Gastrocnemius medialis (tissue), 4 donors: ENCODE measurements around the gene THEMIS2. TPM values are rescaled to one million over a fixed set of nuclear protein-coding genes. Genes with fewer than 3 reads are reported as not detected.

ENCODE experiments used
- total RNA-seq, 4 donors: library from RNA; depleted of rRNA; stranded (reverse); fragments of >200 nt; gene quantifications; one replicate each; pipeline versions ENCODE4 v1.1.0 to v1.2.3, GENCODE V29; 2016

The THEMIS2 gene
- total RNA-seq, 4 donors from 2014 or later: 2.3 to 10.8 (median 7.6) TPM

Other genes with a start within 250 kb of the THEMIS2 start
- 1 to 10 TPM; 1.3 to 5.8 (median 4.7) TPM for gene FGR, start 237.4 kb upstream of the THEMIS2 start, total RNA-seq
- gene IFI6, start 200.4 kb upstream of the THEMIS2 start, total RNA-seq: 10 to 100 TPM in 3 of 4 donors, 1 to 10 TPM in 1; 7.7 to 25.1 (median 14.5) TPM
- 10 to 100 TPM in 3 of 4 donors, 1 to 10 TPM in 1; 9.4 to 20.0 (median 15.5) TPM for gene FAM76A, start 146.6 kb upstream of the THEMIS2 start, total RNA-seq
- 10 to 100 TPM; 19.2 to 71.6 (median 31.2) TPM for gene STX12, start 99.3 kb upstream of the THEMIS2 start, total RNA-seq
- 10 to 100 TPM; 18.0 to 27.3 (median 25.0) TPM for gene PPP1R8, start 41.8 kb upstream of the THEMIS2 start, total RNA-seq
- 10 to 100 TPM; 46.3 to 66.4 (median 52.8) TPM for gene RPA2, start 42.0 kb downstream of the THEMIS2 start, total RNA-seq
- gene SMPDL3B, start 62.5 kb downstream of the THEMIS2 start, total RNA-seq: under 1 TPM in 1 of 4 donors, not detected in 3; 0.29 TPM
- 1 to 10 TPM; 3.8 to 7.4 (median 5.4) TPM for gene XKR8, start 87.4 kb downstream of the THEMIS2 start, total RNA-seq
- gene EYA3, start 216.1 kb downstream of the THEMIS2 start, total RNA-seq: 10 to 100 TPM in 3 of 4 donors, 1 to 10 TPM in 1; 9.2 to 19.5 (median 15.4) TPM